ENCODE measurements around the gene RNASE7. TPM values are rescaled to one million over a fixed set of nuclear protein-coding genes. Genes with fewer than 3 reads are reported as not detected.

Gene RNASE7
- polyA plus RNA-seq, 1 of the 3 experiments (the other 2 are of a cell fraction) = not detected

DNA sequence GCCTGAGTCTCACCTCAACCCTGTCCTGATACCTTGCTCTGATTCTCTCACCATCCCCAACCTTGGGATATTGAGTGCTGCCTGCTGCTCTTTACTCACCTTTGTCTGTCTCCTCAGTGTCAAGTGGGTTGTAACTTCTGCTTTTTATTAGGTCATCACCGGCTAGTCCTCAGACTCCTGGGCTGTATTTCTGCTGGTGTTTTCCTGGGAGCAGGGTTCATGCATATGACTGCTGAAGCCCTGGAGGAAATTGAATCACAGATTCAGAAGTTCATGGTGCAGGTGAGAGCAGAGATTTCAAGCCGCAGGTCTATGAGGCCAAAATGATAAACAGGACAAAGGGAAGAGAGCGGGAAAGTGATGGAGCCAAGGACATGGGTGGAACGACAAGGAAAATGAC, 42.6 kb upstream of the RNASE7 start:
- no peak overlapping the region for H2AFZ ChIP-seq (ENCODE audit: low read depth)
- CTCF ChIA-PET = interaction anchor here (1.0 to 8.8 kb wide), 7 partner anchors 15 to 105 kb away, joined by 3 to 83 read pairs (median 23); no protein-coding TSS in a partner anchor
- no peak overlapping the region for H3K9ac ChIP-seq
- H3K36me3 ChIP-seq (replicated peaks in 1 of 2; ENCODE audit: control insufficient read depth in 1 of 2, insufficient read depth in 2 of 2, low read length in 1 of 2) = peaks cover 5 to 30% of the 10 kb centered on the region in 2 experiments
- no peaks in the 10 kb centered on the region for H4K20me1 ChIP-seq (ENCODE audit: insufficient read depth)
- no peak overlapping the region for H3K4me3 ChIP-seq (ENCODE audit: low read depth in 2 of 2, low read length in 1 of 2)
- no peak for TF ChIP-seq SMC3 (IDR thresholded peaks at IDR 0.05; ENCODE audit: low read depth, low read length)
- no peak for TF ChIP-seq RCOR1 (IDR thresholded peaks at IDR 0.05; ENCODE audit: low read length)
- TF ChIP-seq RFX5 (IDR thresholded peaks at IDR 0.05; ENCODE audit: low read length) = no peak
- TF ChIP-seq EZH2phosphoT487 (IDR thresholded peaks at IDR 0.05; ENCODE audit: borderline replicate concordance, low read depth) = no peak
- TF ChIP-seq RXRA (IDR thresholded peaks at IDR 0.05; ENCODE audit: borderline replicate concordance, low read depth) = no peak
- TF ChIP-seq, protein P1, sequence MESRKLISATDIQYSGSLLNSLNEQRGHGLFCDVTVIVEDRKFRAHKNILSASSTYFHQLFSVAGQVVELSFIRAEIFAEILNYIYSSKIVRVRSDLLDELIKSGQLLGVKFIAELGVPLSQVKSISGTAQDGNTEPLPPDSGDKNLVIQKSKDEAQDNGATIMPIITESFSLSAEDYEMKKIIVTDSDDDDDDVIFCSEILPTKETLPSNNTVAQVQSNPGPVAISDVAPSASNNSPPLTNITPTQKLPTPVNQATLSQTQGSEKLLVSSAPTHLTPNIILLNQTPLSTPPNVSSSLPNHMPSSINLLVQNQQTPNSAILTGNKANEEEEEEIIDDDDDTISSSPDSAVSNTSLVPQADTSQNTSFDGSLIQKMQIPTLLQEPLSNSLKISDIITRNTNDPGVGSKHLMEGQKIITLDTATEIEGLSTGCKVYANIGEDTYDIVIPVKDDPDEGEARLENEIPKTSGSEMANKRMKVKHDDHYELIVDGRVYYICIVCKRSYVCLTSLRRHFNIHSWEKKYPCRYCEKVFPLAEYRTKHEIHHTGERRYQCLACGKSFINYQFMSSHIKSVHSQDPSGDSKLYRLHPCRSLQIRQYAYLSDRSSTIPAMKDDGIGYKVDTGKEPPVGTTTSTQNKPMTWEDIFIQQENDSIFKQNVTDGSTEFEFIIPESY (IDR thresholded peaks at IDR 0.05; ENCODE audit: borderline replicate concordance, low read depth) = no peak
- no peak for TF ChIP-seq TAF1 (IDR thresholded peaks at IDR 0.05; ENCODE audit: borderline replicate concordance, low read depth, low read length)
- TF ChIP-seq FOXJ3 (CRISPR knock-in tag; IDR thresholded peaks at IDR 0.05) = no peak
- no peak for TF ChIP-seq FOSL2 (IDR thresholded peaks at IDR 0.05; ENCODE audit: borderline replicate concordance, low read depth)
- TF ChIP-seq NRF1 (IDR thresholded peaks at IDR 0.05; ENCODE audit: low read depth, low read length) = no peak
- no peak for TF ChIP-seq YY1 (IDR thresholded peaks at IDR 0.05; ENCODE audit: low read depth)
- TF ChIP-seq, protein P2, sequence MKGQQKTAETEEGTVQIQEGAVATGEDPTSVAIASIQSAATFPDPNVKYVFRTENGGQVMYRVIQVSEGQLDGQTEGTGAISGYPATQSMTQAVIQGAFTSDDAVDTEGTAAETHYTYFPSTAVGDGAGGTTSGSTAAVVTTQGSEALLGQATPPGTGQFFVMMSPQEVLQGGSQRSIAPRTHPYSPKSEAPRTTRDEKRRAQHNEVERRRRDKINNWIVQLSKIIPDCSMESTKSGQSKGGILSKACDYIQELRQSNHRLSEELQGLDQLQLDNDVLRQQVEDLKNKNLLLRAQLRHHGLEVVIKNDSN (IDR thresholded peaks at IDR 0.05; ENCODE audit: borderline replicate concordance, low read depth) = no peak
- TF ChIP-seq, protein P3, sequence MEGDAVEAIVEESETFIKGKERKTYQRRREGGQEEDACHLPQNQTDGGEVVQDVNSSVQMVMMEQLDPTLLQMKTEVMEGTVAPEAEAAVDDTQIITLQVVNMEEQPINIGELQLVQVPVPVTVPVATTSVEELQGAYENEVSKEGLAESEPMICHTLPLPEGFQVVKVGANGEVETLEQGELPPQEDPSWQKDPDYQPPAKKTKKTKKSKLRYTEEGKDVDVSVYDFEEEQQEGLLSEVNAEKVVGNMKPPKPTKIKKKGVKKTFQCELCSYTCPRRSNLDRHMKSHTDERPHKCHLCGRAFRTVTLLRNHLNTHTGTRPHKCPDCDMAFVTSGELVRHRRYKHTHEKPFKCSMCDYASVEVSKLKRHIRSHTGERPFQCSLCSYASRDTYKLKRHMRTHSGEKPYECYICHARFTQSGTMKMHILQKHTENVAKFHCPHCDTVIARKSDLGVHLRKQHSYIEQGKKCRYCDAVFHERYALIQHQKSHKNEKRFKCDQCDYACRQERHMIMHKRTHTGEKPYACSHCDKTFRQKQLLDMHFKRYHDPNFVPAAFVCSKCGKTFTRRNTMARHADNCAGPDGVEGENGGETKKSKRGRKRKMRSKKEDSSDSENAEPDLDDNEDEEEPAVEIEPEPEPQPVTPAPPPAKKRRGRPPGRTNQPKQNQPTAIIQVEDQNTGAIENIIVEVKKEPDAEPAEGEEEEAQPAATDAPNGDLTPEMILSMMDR (IDR thresholded peaks at IDR 0.05) = no peak
- TF ChIP-seq JUND (IDR thresholded peaks at IDR 0.05) = no peak
- TF ChIP-seq FOXM1 (IDR thresholded peaks at IDR 0.05; ENCODE audit: low read depth) = no peak
- no peak for TF ChIP-seq EP300 (IDR thresholded peaks at IDR 0.05; ENCODE audit: borderline replicate concordance in 1 of 2, low read depth in 1 of 2, low read length in 1 of 2)
- TF ChIP-seq RAD21 (IDR thresholded peaks at IDR 0.05; ENCODE audit: low read length) = no peak
- TF ChIP-seq, protein P4, sequence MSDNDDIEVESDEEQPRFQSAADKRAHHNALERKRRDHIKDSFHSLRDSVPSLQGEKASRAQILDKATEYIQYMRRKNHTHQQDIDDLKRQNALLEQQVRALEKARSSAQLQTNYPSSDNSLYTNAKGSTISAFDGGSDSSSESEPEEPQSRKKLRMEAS (IDR thresholded peaks at IDR 0.05; ENCODE audit: low read depth) = no peak
- no peak for TF ChIP-seq SIN3A (IDR thresholded peaks at IDR 0.05; ENCODE audit: borderline replicate concordance, low read depth, low read length)
- TF ChIP-seq, protein P5, sequence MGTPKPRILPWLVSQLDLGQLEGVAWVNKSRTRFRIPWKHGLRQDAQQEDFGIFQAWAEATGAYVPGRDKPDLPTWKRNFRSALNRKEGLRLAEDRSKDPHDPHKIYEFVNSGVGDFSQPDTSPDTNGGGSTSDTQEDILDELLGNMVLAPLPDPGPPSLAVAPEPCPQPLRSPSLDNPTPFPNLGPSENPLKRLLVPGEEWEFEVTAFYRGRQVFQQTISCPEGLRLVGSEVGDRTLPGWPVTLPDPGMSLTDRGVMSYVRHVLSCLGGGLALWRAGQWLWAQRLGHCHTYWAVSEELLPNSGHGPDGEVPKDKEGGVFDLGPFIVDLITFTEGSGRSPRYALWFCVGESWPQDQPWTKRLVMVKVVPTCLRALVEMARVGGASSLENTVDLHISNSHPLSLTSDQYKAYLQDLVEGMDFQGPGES (IDR thresholded peaks at IDR 0.05; ENCODE audit: low read depth, low read length) = no peak
- H3K27ac ChIP-seq (ENCODE audit: low read depth in 2 of 2, low read length in 1 of 2) = no peak overlapping the region
- H3K9me2 ChIP-seq = no peaks in the 10 kb centered on the region
- H3K4me1 ChIP-seq (ENCODE audit: control insufficient read depth in 1 of 2, insufficient read depth in 2 of 2, low read depth in 1 of 2, low read length in 1 of 2) = no peaks in the 10 kb centered on the region; a peak in 1 of 4 replicates
- no peaks in the 10 kb centered on the region for H3K27me3 ChIP-seq (ENCODE audit: insufficient read depth)
- peaks cover 9% of the 10 kb centered on the region for H3F3A ChIP-seq (replicated peaks; ENCODE audit: insufficient read depth)
- H3K9me3 ChIP-seq = no peaks in the 10 kb centered on the region
- POLR2A ChIA-PET = no interaction called here
- DNase-seq = no peak
- no peak overlapping the region for H3K4me2 ChIP-seq
- 71% methylated on average over 4 of the region's 4 CpGs for WGBS (ENCODE audit: low lambda C conversion rate)
- H3K79me2 ChIP-seq (ENCODE audit: insufficient read depth) = no peaks in the 10 kb centered on the region
